Small intestine (tissue), 7 donors: Measurements from ENCODE around the gene KIF1B. TPM values are rescaled to one million over a fixed set of nuclear protein-coding genes. Genes with fewer than 3 reads are reported as not detected.

Experiments
- DNase-seq, 2 donors: peaks; one replicate each; pipeline versions ENCODE4 v3.0.0 to v3.0.0-alpha.2; 2013
- FAIRE-seq: peaks from 2 replicates; lab custom pipeline; 2012; peaks lifted over from hg19 to GRCh38; lab: Jason Lieb, UNC
- H3K27ac ChIP-seq, 3 donors: one replicate each; pipeline ENCODE4 v1.5.1; 2013; ENCODE audit warnings: low read length in 2 of 3, mild to moderate bottlenecking in 2 of 3, control low read depth in 1 of 3, inconsistent platforms in 1 of 3, low read depth in 1 of 3, moderate library complexity in 1 of 3
- H3K27me3 ChIP-seq, 3 donors: one replicate each; pipeline ENCODE4 v1.6.1; 2013; ENCODE audit warnings: low read length in 3 of 3, inconsistent platforms in 1 of 3; ENCODE audit not compliant: control insufficient read depth in 3 of 3, insufficient read depth in 3 of 3
- H3K36me3 ChIP-seq, 3 donors: one replicate each; pipeline ENCODE4 v1.6.1; 2013; ENCODE audit warnings: low read length in 3 of 3, inconsistent platforms in 1 of 3, low read depth in 1 of 3, mild to moderate bottlenecking in 1 of 3, moderate library complexity in 1 of 3; ENCODE audit not compliant: control insufficient read depth in 3 of 3, insufficient read depth in 2 of 3
- H3K4me1 ChIP-seq, 3 donors: one replicate each; pipeline ENCODE4 v1.6.1; 2013; ENCODE audit warnings: low read length in 2 of 3, inconsistent platforms in 1 of 3, low read depth in 1 of 3, mild to moderate bottlenecking in 1 of 3, moderate library complexity in 1 of 3; ENCODE audit not compliant: control insufficient read depth in 3 of 3, insufficient read depth in 2 of 3
- H3K4me3 ChIP-seq, 3 donors: one replicate each; pipeline ENCODE4 v1.5.1; 2013; ENCODE audit warnings: low read length in 3 of 3, control low read depth in 1 of 3, inconsistent platforms in 1 of 3, low read depth in 1 of 3, mild to moderate bottlenecking in 1 of 3, moderate library complexity in 1 of 3
- H3K9me3 ChIP-seq, 2 donors: one replicate each; pipeline ENCODE4 v1.6.1; 2013; ENCODE audit warnings: low read depth in 1 of 2, low read length in 1 of 2; ENCODE audit not compliant: control insufficient read depth in 2 of 2, insufficient read depth in 1 of 2
- WGBS, 3 donors: extraction: QIAGEN DNeasy Blood & Tissue Kit; methylation state at CpG; one replicate each; pipeline ENCODE4 v1.1.7; 2013; 5-methylcytosine and 5-hydroxymethylcytosine counted together
- polyA plus RNA-seq, 4 donors: library from polyadenylated mRNA; stranded (reverse) in 3 of 4; unstranded in 1 of 4; fragments of 200-250 nt in 3 of 4; fragments of 120-200 nt in 1 of 4; gene quantifications; one replicate each; pipeline versions ENCODE4 v1.2.1 to v1.2.3, GENCODE V29; 2013
- donor health status: healthy with polysubstance abuse.
- donor health status: control.
- donor health status: control.
- donor health status: Bipolar disorder and iron deficiency.
- donor health status: healthy.

Gene KIF1B
- polyA plus RNA-seq, 4 donors: 6.8 to 15.5 (median 12.6) TPM

DNA sequence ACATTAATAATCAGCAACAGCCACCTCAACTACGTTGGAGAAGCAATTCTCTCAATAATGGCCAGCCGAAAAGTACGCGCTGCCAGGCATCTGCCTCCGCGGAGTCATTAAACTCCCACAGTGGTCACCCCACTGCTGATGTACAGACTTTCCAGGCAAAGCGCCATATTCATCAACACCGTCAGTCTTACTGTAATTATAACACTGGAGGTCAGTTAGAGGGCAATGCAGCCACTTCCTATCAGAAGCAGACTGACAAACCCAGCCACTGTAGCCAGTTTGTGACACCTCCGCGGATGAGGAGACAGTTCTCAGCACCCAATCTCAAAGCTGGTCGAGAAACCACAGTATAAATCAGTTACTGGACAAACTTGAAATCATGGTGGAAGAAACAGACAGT, 93.9 kb downstream of the KIF1B start:
- H3K27me3 ChIP-seq: no peaks in the 10 kb centered on the region
- no peak overlapping the region for H3K4me3 ChIP-seq
- FAIRE-seq: no peak
- peaks cover 0 to 17% (median 11%) of the 10 kb centered on the region in 3 donors for H3K36me3 ChIP-seq
- H3K27ac ChIP-seq: no peak overlapping the region
- no peaks in the 10 kb centered on the region for H3K4me1 ChIP-seq
- WGBS, 3 donors: 91 to 94% (median 94%) methylated on average over 11 of the region's 11 CpGs
- no peak for DNase-seq
- no peaks in the 10 kb centered on the region for H3K9me3 ChIP-seq

- H3K4me3 ChIP-seq: no peak overlapping the region
- no peaks in the 10 kb centered on the region for H3K9me3 ChIP-seq
- FAIRE-seq: no peak
- no peak for DNase-seq
- WGBS, 3 donors: 78 to 86% (median 82%) methylated on average over 2 of the region's 2 CpGs
- H3K36me3 ChIP-seq: peaks cover 0 to 18% (median 11%) of the 10 kb centered on the region in 3 donors
- no peak overlapping the region for H3K27ac ChIP-seq
- H3K4me1 ChIP-seq: no peaks in the 10 kb centered on the region
- no peaks in the 10 kb centered on the region for H3K27me3 ChIP-seq
Observed at GRCh38 chr1:10306435-10306834, 96.1 kb downstream of the KIF1B start.

- H3K9me3 ChIP-seq: no peaks in the 10 kb centered on the region
- H3K36me3 ChIP-seq: peaks cover 0 to 18% (median 11%) of the 10 kb centered on the region in 3 donors
- no peak for FAIRE-seq
- H3K27me3 ChIP-seq: no peaks in the 10 kb centered on the region
- WGBS, 3 donors: 65 to 77% (median 76%) methylated on average over 3 of the region's 3 CpGs
- peak overlapping the region in 1 of 3 donors; percentile 63 for H3K27ac ChIP-seq
- H3K4me1 ChIP-seq: no peaks in the 10 kb centered on the region
- DNase-seq: peak in 1 of 2 donors; percentile 19
- H3K4me3 ChIP-seq: no peak overlapping the region
Observed at GRCh38 chr1:10308001-10308400, 97.6 kb downstream of the KIF1B start.

DNA sequence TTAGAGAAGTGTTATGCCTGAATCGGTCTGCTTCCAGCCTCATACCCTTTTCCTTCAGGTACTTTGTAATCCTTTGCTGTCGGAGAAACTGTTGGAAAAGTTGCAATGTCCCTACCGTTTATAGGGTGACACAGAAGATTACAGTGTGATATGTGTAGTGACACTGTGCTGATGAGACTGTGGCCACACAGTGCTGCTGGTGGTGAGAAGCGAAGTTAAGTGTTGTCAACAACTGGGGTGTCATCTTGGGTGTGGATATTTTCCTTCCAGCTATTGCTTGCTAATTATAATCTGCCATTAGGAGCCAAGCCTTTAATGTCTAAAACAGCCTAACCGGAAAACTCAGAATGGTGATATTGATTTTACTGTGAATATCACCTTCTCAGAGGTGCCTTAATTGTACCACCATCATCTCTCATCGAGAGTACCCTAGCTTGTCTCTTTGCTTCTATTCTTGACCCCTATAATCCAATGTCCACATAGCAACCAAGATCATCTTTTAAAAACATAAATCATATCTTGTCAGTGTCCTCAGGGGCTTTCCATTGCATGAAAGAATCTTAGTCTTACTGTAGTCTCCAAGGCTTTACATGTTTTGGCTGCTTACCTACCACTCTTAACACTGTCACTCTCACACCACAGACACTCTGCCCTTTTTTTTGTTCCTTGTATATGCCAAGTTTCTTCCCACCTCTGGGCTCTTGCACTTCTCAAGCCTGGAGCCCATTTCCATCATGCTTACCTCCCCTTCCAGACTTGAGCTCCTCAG, 99.1 kb downstream of the KIF1B start:
- DNase-seq (no peak), FAIRE-seq (no peak)
- WGBS, 3 donors: 86 to 96% (median 88%) methylated on average over 6 of the region's 6 CpGs
- Histone ChIP-seq H3K27me3 (no peaks in the 10 kb centered on the region), H3K36me3 (peaks cover 0 to 5% (median 4%) of the 10 kb centered on the region in 3 donors), H3K4me3 (no peak overlapping the region), H3K27ac (no peak overlapping the region), H3K4me1 (no peaks in the 10 kb centered on the region), H3K9me3 (no peaks in the 10 kb centered on the region)

- H3K9me3 ChIP-seq: no peaks in the 10 kb centered on the region
- no peaks in the 10 kb centered on the region for H3K27me3 ChIP-seq
- FAIRE-seq (no peak), DNase-seq (no peak)
- H3K36me3 ChIP-seq: peaks cover 0 to 4% (median 2%) of the 10 kb centered on the region in 3 donors
- H3K27ac ChIP-seq: no peak overlapping the region
- H3K4me3 ChIP-seq: no peak overlapping the region
- no peaks in the 10 kb centered on the region for H3K4me1 ChIP-seq
- WGBS, 3 donors: 94 to 98% (median 95%) methylated on average over 2 of the region's 2 CpGs
Observed at GRCh38 chr1:10316752-10317151, 106.4 kb downstream of the KIF1B start.

DNA sequence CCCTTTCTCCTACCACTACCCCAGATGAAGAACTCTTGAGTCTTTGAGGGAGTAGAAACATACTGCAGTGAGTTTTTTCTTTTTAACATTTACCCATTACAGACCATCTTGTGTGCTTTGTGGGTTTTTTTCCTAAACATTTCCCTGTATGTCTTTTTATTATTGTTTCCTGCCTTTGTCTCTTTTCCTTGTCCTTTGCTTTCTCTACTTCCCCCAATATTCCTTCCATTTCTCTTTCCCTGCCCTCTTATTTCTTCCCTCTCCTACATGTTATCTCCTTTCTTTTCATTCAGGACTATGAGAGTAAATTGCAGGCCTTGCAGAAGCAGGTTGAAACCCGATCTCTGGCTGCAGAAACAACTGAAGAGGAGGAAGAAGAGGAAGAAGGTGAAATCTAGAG, 109.4 kb downstream of the KIF1B start:
- H3K4me3 ChIP-seq: no peak overlapping the region
- FAIRE-seq (no peak), DNase-seq (no peak)
- 76 to 90% (median 89%) methylated on average over 1 of the region's 1 CpG for WGBS, 3 donors
- H3K9me3 ChIP-seq: no peaks in the 10 kb centered on the region
- no peaks in the 10 kb centered on the region for H3K27me3 ChIP-seq
- no peaks in the 10 kb centered on the region for H3K4me1 ChIP-seq
- no peak overlapping the region for H3K27ac ChIP-seq
- H3K36me3 ChIP-seq: peaks cover 3 to 8% (median 7%) of the 10 kb centered on the region in 3 donors

GRCh38 chr1:10320336-10320735, 110.0 kb downstream of the KIF1B start:
- FAIRE-seq (no peak), DNase-seq (no peak)
- Histone ChIP-seq H3K36me3 (peaks cover 3 to 8% (median 7%) of the 10 kb centered on the region in 3 donors), H3K4me3 (no peak overlapping the region), H3K9me3 (no peaks in the 10 kb centered on the region), H3K4me1 (no peaks in the 10 kb centered on the region), H3K27me3 (no peaks in the 10 kb centered on the region), H3K27ac (no peak overlapping the region)
- 88 to 93% (median 91%) methylated on average over 4 of the region's 4 CpGs for WGBS, 3 donors

DNA sequence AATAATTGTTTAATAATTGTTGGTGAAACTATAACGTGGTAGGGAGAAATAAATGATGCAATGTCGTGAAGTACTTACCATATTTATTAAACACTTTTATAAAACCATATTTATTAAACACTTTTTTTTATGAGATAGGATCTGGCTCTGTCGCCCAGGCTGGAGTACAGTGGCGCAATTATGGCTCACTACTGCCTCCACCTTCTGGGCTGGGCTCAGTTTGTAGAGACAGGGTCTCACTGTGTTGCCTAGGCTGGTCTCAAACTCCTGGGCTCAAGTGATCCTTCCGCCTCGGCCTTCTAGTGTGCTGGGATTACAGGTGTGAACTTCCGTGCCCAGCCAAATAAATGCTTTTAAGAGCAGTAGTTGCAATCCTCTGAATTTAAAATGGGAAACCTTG, 112.5 kb downstream of the KIF1B start:
- WGBS, 3 donors: 92 to 96% (median 94%) methylated on average over 7 of the region's 7 CpGs
- Histone ChIP-seq H3K4me3 (no peak overlapping the region), H3K4me1 (no peaks in the 10 kb centered on the region), H3K36me3 (peaks cover 13 to 16% (median 14%) of the 10 kb centered on the region in 3 donors), H3K9me3 (no peaks in the 10 kb centered on the region), H3K27me3 (no peaks in the 10 kb centered on the region), H3K27ac (no peak overlapping the region)
- FAIRE-seq (no peak), DNase-seq (no peak)
